SU-DHL-6 (cell line): ENCODE measurements around the gene ST7.

Source experiments
- EZH2phosphoT487 ChIP-seq: fragments of 200-600 bp; sonication (generic), shearing (Covaris generic); conservative IDR thresholded peaks from 2 replicates; pipeline ENCODE4 v1.6.1; 2018; ENCODE audit warnings: mild to moderate bottlenecking, antibody characterized with exemption, low read length, moderate library complexity, mixed read lengths
- TF ChIP-seq, protein P1 (sequence below): fragments of 200-600 bp; sonication (generic); IDR thresholded peaks from one replicate; pipeline ENCODE4 v1.5.1; 2017; ENCODE audit warnings: antibody characterized with exemption, mild to moderate bottlenecking, low read length, moderate library complexity; ENCODE audit not compliant: insufficient read depth, poor library complexity, severe bottlenecking

DNA sequence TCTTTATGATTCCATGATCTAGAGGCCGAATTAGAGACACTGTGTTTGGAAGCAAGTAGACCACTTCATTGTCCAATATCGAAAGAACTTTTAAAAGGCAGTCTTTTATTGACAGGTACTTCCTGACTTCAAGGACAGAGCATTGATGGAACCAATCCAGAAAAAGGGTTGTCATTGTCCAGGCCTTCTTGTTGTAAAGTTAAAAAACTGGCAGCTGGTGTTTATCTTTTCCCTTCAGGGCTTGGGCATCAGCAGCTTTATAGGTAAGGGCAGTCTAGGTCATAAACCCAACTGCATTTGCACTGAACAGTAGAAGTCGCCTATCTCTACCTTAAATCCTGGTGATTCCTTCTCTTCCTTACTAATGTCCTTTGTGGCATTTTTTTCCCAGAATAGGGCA, 95.6 kb downstream of the ST7 start:
- TF ChIP-seq EZH2phosphoT487 = no peak
- TF ChIP-seq, protein P1, sequence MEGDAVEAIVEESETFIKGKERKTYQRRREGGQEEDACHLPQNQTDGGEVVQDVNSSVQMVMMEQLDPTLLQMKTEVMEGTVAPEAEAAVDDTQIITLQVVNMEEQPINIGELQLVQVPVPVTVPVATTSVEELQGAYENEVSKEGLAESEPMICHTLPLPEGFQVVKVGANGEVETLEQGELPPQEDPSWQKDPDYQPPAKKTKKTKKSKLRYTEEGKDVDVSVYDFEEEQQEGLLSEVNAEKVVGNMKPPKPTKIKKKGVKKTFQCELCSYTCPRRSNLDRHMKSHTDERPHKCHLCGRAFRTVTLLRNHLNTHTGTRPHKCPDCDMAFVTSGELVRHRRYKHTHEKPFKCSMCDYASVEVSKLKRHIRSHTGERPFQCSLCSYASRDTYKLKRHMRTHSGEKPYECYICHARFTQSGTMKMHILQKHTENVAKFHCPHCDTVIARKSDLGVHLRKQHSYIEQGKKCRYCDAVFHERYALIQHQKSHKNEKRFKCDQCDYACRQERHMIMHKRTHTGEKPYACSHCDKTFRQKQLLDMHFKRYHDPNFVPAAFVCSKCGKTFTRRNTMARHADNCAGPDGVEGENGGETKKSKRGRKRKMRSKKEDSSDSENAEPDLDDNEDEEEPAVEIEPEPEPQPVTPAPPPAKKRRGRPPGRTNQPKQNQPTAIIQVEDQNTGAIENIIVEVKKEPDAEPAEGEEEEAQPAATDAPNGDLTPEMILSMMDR = no peak
